ENCODE measurements around the gene INPP4B. TPM values are rescaled to one million over a fixed set of nuclear protein-coding genes. Genes with fewer than 3 reads are reported as not detected.

The INPP4B gene
- total RNA-seq, 1 experiment from 2014 or later, result 14.3 TPM

DNA sequence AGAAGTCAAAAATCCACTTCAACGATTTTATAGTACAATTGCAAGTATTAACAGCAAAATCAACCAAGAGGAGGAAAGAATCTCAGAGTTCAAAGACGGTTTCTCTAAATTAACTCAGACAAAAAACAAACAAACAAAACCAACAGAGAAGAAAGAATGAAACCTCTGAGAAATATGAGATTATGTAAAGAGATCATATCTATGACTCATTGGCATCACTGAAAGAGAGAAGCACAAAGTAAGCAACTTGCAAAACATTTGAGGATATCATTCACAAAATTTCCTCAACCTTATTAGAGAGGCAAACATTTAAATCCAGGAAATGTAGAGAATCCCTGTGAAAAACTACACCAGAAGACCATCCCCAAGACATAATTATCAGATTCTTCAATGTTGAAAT lies 370.4 kb downstream of the INPP4B start (continued):
- TF ChIP-seq RAD21 (IDR thresholded peaks at IDR 0.05; ENCODE audit: low read depth), result no peak
- TF ChIP-seq CBX3 (IDR thresholded peaks at IDR 0.05; ENCODE audit: low read depth), result no peak
- no peak for TF ChIP-seq EGR1 (IDR thresholded peaks at IDR 0.05; ENCODE audit: low read depth)

DNA sequence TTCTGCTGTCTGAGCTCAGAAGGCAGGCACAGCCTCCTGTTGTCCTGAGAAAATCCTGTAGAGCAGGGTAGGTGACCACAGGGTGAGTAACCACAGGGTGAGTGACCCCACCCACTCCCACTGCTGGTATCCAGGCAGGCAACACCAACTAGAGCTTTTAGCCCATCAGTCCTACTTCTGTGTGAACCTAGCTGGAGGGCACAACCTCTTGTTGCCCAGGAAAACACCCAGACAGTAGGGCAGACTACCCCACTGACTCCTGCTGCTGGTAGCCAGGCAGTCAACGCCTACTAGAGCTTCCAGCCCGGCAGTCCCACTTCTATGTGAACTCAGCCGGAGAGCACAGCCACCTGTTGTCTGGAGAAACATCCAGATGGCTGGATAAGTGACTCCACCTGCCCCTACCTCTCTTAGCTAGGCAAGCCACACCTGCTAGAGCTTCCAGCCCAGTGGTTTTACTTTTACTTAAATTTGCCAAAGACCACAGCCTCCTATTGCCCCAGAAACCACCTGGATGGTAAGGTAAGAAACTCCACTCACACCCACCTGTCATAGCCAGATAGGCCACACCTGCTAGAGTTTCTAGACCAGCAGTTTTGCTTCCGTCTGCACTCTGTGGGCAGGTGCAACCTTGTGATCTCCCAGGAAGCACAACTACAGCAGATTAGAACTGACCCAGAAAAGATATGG lies 371.6 kb downstream of the INPP4B start:
- H3K4me1 ChIP-seq (ENCODE audit: control insufficient read depth in 1 of 2, insufficient read depth in 2 of 2, low read length in 2 of 2), result peaks cover 29 to 31% of the 10 kb centered on the region in 2 experiments
- no peak overlapping the region for H2AFZ ChIP-seq (ENCODE audit: low read depth, low read length, poor library complexity, severe bottlenecking)
- no peaks in the 10 kb centered on the region for H3K79me2 ChIP-seq (ENCODE audit: insufficient read depth, low read length)
- peak overlapping the region; percentile 51 for H3K27ac ChIP-seq (ENCODE audit: low read depth, low read length)
- no peaks in the 10 kb centered on the region for H3K36me3 ChIP-seq (ENCODE audit: control insufficient read depth in 1 of 2, insufficient read depth in 2 of 2, low read length in 2 of 2)
- no peaks in the 10 kb centered on the region for H4K20me1 ChIP-seq (ENCODE audit: insufficient read depth)
- H3K27me3 ChIP-seq (ENCODE audit: insufficient read depth, low read length), result no peaks in the 10 kb centered on the region
- no peak overlapping the region for H3K9ac ChIP-seq (ENCODE audit: low read length)
- intact Hi-C loops (cut with micrococcal nuclease), result no loop called here
- ATAC-seq (peak; percentile 76), DNase-seq (ENCODE audit: low read depth, low spot score) (peak; percentile 53)
- POLR2A ChIA-PET, result interaction anchor here (1.0 kb wide), 1 partner anchor 66 kb away, joined by 3 read pairs; no protein-coding TSS in a partner anchor
- RAD21 ChIA-PET (ENCODE audit: low non-redundant PET in 1 of 2, low total read pairs in 2 of 2, uncharacterized antibody in 2 of 2, unreplicated experiment in 2 of 2), result no interaction called here
- H3K9me2 ChIP-seq (ENCODE audit: insufficient read depth), result no peaks in the 10 kb centered on the region
- H3K9me3 ChIP-seq (ENCODE audit: control insufficient read depth in 1 of 2, insufficient read depth in 1 of 2, low read depth in 1 of 2, low read length in 2 of 2), result no peaks in the 10 kb centered on the region
- BruUV-seq (replicated peaks), result no TSS peak
- H3K4me2 ChIP-seq (ENCODE audit: low read length), result peak overlapping the region; percentile 50
- H3K4me3 ChIP-seq (replicated peaks in 1 of 2; ENCODE audit: low read depth in 1 of 2, low read length in 2 of 2), result no peak overlapping the region
- CTCF ChIA-PET, result no interaction called here
- TF ChIP-seq RAD21 (IDR thresholded peaks at IDR 0.05; ENCODE audit: low read depth) (no peak), EGR1 (IDR thresholded peaks at IDR 0.05; ENCODE audit: low read depth) (peak; percentile 42), EZH2 (IDR thresholded peaks at IDR 0.05) (no peak), POLR2AphosphoS5 (IDR thresholded peaks at IDR 0.05; ENCODE audit: low read depth, low read length) (0 out of 2 replicates have a peak, but pooled peaks have one; percentile 31), SP1 (IDR thresholded peaks at IDR 0.05; ENCODE audit: low read depth) (peak; percentile 72), JUND (IDR thresholded peaks at IDR 0.05) (peak; percentile 56), ZNF274 (IDR thresholded peaks at IDR 0.05; ENCODE audit: low read depth, low read length) (no peak), CBX3 (IDR thresholded peaks at IDR 0.05; ENCODE audit: low read depth) (peak; percentile 82; the same call in 1 of the 2 replicates), CEBPB (IDR thresholded peaks at IDR 0.05; ENCODE audit: low read depth) (no peak; the same call in 1 of the 2 replicates), FOSL1 (IDR thresholded peaks at IDR 0.05; ENCODE audit: low read depth) (peak; percentile 50; the same call in 1 of the 2 replicates)
- TF ChIP-seq, protein P1, sequence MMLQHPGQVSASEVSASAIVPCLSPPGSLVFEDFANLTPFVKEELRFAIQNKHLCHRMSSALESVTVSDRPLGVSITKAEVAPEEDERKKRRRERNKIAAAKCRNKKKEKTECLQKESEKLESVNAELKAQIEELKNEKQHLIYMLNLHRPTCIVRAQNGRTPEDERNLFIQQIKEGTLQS (IDR thresholded peaks at IDR 0.05), result no peak
- TF ChIP-seq, protein P2, sequence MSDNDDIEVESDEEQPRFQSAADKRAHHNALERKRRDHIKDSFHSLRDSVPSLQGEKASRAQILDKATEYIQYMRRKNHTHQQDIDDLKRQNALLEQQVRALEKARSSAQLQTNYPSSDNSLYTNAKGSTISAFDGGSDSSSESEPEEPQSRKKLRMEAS (IDR thresholded peaks at IDR 0.05), result peak; percentile 30; the same call in 1 of the 2 replicates
